ENCODE measurements around the gene CCR5AS.

Gene CCR5AS

DNA sequence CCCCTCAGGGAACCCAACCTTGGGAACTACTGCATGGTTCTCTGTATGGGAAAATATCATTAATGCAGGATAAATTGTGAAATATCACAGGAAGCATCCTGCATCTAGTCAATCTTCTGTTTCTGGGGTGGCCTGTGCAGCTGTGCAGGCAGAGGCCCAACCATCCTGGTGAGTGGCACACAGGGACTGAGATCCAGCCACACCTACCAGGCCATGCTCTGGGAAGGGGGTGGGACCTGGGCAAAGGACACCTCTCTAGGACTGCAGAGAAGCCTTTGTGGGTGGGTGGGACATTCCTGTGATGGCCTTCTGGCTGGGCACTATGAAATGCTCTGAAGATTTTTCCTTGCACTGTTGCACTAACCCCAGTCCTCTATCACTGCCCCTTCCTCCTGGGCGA, 27.0 kb upstream of the CCR5AS start:
- DNase-seq (ENCODE audit: low spot score) (no peak), ATAC-seq (no peak)
- Histone ChIP-seq H3K79me2 (replicated peaks; ENCODE audit: insufficient read depth) (no peaks in the 10 kb centered on the region), H3K4me3 (no peak overlapping the region), H3K27me3 (ENCODE audit: insufficient read depth) (no peaks in the 10 kb centered on the region), H2AFZ (no peak overlapping the region), H3F3A (replicated peaks; ENCODE audit: low read depth) (no peaks in the 10 kb centered on the region), H3K4me2 (no peak overlapping the region), H3K4me1 (ENCODE audit: insufficient read depth) (no peaks in the 10 kb centered on the region), H4K20me1 (replicated peaks; ENCODE audit: insufficient read depth) (no peaks in the 10 kb centered on the region), H3K27ac (ENCODE audit: low read depth) (no peak overlapping the region), H3K36me3 (ENCODE audit: insufficient read depth) (peaks cover 7% of the 10 kb centered on the region), H3K9me2 (ENCODE audit: insufficient read depth) (peaks cover 4% of the 10 kb centered on the region)
- H3K4me3 Mint-ChIP-seq: no peak overlapping the region
- peaks cover 7% of the 10 kb centered on the region; the same call in 2 of the 3 replicates for H3K36me3 Mint-ChIP-seq (ENCODE audit: low read depth)
- peaks cover 17% of the 10 kb centered on the region for H3K9me3 Mint-ChIP-seq
- no peaks in the 10 kb centered on the region; the same call in 2 of the 3 replicates for H3K4me1 Mint-ChIP-seq
- H3K27me3 Mint-ChIP-seq (ENCODE audit: insufficient read depth, low read depth, poor library complexity): no peaks in the 10 kb centered on the region
- H3K27ac Mint-ChIP-seq: no peak overlapping the region
- TF ChIP-seq ZNF331 (CRISPR knock-in tag; IDR thresholded peaks at IDR 0.05; ENCODE audit: low read depth) (no peak), EZH2phosphoT487 (IDR thresholded peaks at IDR 0.05; ENCODE audit: unreplicated experiment) (no peak), POLR2AphosphoS5 (IDR thresholded peaks at IDR 0.05; ENCODE audit: low read depth) (no peak), NANOG (IDR thresholded peaks at IDR 0.05; ENCODE audit: borderline replicate concordance) (no peak), ZNF114 (CRISPR knock-in tag; IDR thresholded peaks at IDR 0.05) (no peak), JUNB (IDR thresholded peaks at IDR 0.05; ENCODE audit: unreplicated experiment) (no peak), CREB1 (CRISPR knock-in tag; IDR thresholded peaks at IDR 0.05; ENCODE audit: low read depth) (no peak), EZH2 (IDR thresholded peaks at IDR 0.05; ENCODE audit: low read depth, unreplicated experiment) (no peak), STAT1 (IDR thresholded peaks at IDR 0.05; ENCODE audit: unreplicated experiment) (no peak)
- TF ChIP-seq, protein P1, sequence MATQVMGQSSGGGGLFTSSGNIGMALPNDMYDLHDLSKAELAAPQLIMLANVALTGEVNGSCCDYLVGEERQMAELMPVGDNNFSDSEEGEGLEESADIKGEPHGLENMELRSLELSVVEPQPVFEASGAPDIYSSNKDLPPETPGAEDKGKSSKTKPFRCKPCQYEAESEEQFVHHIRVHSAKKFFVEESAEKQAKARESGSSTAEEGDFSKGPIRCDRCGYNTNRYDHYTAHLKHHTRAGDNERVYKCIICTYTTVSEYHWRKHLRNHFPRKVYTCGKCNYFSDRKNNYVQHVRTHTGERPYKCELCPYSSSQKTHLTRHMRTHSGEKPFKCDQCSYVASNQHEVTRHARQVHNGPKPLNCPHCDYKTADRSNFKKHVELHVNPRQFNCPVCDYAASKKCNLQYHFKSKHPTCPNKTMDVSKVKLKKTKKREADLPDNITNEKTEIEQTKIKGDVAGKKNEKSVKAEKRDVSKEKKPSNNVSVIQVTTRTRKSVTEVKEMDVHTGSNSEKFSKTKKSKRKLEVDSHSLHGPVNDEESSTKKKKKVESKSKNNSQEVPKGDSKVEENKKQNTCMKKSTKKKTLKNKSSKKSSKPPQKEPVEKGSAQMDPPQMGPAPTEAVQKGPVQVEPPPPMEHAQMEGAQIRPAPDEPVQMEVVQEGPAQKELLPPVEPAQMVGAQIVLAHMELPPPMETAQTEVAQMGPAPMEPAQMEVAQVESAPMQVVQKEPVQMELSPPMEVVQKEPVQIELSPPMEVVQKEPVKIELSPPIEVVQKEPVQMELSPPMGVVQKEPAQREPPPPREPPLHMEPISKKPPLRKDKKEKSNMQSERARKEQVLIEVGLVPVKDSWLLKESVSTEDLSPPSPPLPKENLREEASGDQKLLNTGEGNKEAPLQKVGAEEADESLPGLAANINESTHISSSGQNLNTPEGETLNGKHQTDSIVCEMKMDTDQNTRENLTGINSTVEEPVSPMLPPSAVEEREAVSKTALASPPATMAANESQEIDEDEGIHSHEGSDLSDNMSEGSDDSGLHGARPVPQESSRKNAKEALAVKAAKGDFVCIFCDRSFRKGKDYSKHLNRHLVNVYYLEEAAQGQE (IDR thresholded peaks at IDR 0.05; ENCODE audit: unreplicated experiment): no peak
- TF ChIP-seq, protein P2, sequence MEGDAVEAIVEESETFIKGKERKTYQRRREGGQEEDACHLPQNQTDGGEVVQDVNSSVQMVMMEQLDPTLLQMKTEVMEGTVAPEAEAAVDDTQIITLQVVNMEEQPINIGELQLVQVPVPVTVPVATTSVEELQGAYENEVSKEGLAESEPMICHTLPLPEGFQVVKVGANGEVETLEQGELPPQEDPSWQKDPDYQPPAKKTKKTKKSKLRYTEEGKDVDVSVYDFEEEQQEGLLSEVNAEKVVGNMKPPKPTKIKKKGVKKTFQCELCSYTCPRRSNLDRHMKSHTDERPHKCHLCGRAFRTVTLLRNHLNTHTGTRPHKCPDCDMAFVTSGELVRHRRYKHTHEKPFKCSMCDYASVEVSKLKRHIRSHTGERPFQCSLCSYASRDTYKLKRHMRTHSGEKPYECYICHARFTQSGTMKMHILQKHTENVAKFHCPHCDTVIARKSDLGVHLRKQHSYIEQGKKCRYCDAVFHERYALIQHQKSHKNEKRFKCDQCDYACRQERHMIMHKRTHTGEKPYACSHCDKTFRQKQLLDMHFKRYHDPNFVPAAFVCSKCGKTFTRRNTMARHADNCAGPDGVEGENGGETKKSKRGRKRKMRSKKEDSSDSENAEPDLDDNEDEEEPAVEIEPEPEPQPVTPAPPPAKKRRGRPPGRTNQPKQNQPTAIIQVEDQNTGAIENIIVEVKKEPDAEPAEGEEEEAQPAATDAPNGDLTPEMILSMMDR (conservative IDR thresholded peaks at IDR 0.05; ENCODE audit: low read depth in 2 of 2): no peak
- TF ChIP-seq, protein P3, sequence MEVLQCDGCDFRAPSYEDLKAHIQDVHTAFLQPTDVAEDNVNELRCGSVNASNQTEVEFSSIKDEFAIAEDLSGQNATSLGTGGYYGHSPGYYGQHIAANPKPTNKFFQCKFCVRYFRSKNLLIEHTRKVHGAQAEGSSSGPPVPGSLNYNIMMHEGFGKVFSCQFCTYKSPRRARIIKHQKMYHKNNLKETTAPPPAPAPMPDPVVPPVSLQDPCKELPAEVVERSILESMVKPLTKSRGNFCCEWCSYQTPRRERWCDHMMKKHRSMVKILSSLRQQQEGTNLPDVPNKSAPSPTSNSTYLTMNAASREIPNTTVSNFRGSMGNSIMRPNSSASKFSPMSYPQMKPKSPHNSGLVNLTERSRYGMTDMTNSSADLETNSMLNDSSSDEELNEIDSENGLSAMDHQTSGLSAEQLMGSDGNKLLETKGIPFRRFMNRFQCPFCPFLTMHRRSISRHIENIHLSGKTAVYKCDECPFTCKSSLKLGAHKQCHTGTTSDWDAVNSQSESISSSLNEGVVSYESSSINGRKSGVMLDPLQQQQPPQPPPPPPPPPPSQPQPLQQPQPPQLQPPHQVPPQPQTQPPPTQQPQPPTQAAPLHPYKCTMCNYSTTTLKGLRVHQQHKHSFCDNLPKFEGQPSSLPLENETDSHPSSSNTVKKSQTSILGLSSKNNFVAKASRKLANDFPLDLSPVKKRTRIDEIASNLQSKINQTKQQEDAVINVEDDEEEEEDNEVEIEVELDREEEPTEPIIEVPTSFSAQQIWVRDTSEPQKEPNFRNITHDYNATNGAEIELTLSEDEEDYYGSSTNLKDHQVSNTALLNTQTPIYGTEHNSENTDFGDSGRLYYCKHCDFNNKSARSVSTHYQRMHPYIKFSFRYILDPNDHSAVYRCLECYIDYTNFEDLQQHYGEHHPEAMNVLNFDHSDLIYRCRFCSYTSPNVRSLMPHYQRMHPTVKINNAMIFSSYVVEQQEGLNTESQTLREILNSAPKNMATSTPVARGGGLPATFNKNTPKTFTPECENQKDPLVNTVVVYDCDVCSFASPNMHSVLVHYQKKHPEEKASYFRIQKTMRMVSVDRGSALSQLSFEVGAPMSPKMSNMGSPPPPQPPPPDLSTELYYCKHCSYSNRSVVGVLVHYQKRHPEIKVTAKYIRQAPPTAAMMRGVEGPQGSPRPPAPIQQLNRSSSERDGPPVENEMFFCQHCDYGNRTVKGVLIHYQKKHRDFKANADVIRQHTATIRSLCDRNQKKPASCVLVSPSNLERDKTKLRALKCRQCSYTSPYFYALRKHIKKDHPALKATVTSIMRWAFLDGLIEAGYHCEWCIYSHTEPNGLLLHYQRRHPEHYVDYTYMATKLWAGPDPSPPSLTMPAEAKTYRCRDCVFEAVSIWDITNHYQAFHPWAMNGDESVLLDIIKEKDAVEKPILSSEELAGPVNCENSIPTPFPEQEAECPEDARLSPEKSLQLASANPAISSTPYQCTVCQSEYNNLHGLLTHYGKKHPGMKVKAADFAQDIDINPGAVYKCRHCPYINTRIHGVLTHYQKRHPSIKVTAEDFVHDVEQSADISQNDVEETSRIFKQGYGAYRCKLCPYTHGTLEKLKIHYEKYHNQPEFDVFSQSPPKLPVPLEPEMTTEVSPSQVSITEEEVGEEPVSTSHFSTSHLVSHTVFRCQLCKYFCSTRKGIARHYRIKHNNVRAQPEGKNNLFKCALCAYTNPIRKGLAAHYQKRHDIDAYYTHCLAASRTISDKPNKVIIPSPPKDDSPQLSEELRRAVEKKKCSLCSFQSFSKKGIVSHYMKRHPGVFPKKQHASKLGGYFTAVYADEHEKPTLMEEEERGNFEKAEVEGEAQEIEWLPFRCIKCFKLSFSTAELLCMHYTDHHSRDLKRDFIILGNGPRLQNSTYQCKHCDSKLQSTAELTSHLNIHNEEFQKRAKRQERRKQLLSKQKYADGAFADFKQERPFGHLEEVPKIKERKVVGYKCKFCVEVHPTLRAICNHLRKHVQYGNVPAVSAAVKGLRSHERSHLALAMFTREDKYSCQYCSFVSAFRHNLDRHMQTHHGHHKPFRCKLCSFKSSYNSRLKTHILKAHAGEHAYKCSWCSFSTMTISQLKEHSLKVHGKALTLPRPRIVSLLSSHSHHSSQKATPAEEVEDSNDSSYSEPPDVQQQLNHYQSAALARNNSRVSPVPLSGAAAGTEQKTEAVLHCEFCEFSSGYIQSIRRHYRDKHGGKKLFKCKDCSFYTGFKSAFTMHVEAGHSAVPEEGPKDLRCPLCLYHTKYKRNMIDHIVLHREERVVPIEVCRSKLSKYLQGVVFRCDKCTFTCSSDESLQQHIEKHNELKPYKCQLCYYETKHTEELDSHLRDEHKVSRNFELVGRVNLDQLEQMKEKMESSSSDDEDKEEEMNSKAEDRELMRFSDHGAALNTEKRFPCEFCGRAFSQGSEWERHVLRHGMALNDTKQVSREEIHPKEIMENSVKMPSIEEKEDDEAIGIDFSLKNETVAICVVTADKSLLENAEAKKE (CRISPR knock-in tag; IDR thresholded peaks at IDR 0.05): no peak
- TF ChIP-seq, protein P4, sequence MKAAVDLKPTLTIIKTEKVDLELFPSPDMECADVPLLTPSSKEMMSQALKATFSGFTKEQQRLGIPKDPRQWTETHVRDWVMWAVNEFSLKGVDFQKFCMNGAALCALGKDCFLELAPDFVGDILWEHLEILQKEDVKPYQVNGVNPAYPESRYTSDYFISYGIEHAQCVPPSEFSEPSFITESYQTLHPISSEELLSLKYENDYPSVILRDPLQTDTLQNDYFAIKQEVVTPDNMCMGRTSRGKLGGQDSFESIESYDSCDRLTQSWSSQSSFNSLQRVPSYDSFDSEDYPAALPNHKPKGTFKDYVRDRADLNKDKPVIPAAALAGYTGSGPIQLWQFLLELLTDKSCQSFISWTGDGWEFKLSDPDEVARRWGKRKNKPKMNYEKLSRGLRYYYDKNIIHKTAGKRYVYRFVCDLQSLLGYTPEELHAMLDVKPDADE (IDR thresholded peaks at IDR 0.05): no peak

Data from GM23338 (cell line).